ENCODE data around the gene TBC1D16. TPM values are rescaled to one million over a fixed set of nuclear protein-coding genes. Genes with fewer than 3 reads are reported as not detected.

TBC1D16 gene
- total RNA-seq, 1 donor from 2014 or later = 29.1 TPM

DNA sequence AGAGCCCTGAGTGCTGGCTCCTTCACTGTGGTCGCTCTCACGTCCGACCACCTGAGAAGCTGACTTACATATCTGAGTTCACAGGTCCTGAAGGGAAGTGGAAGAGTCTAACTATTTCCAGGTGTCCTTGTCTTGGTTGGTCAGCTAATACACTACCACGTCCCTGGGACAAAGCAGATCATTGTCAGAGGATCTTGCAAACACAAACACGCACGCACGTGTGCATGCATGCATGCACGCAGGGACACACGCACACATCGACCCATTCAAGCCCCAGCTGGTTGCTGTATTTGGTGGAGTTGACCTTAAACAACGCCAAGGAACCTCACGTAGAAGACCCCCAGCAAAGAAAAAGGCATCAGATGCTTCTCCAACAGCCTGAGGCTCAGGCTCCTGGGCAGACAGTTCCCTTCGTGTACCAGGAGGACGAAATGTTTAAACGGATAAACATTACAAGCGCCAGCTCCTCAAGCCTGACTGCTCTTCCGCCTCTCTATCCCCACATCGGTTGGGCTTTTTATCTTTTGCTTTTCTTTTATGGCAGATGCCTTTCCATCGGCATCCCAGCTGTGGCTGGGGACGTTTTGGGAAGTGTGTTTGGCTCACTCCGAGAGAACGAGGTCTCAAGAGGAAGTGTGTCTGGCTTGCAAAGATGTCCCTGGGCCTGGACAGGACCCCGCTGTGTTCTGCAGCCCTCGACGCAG lies 95.8 kb downstream of the TBC1D16 start:
- DNase-seq (ENCODE audit: low read depth in 2 of 2) = no peak

DNA sequence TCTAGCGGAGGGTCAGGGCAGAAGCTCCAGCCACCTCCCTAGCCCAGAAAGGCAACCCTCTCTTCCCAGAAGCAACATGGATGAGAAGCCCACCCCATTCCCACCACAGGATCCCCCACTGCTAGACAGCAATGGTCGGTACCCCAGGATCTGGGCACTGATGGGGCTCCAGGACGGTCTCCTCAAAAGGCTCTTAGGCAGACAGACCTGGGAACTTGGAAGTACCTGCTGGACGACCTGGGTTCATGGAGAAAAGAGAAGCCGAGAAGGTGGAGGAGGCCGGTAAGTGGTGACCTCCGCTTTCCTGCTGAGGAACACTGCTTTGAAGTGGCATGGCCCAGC lies 96.6 kb downstream of the TBC1D16 start:
- no peak for DNase-seq (ENCODE audit: low read depth in 2 of 2)

- DNase-seq (ENCODE audit: low read depth in 2 of 2) = no peak
Observed at GRCh38 chr17:79938336-79939093, 97.2 kb downstream of the TBC1D16 start.

GRCh38 chr17:79937391-79938335 lies 98.0 kb downstream of the TBC1D16 start:
- no peak for DNase-seq (ENCODE audit: low read depth in 2 of 2)

DNA sequence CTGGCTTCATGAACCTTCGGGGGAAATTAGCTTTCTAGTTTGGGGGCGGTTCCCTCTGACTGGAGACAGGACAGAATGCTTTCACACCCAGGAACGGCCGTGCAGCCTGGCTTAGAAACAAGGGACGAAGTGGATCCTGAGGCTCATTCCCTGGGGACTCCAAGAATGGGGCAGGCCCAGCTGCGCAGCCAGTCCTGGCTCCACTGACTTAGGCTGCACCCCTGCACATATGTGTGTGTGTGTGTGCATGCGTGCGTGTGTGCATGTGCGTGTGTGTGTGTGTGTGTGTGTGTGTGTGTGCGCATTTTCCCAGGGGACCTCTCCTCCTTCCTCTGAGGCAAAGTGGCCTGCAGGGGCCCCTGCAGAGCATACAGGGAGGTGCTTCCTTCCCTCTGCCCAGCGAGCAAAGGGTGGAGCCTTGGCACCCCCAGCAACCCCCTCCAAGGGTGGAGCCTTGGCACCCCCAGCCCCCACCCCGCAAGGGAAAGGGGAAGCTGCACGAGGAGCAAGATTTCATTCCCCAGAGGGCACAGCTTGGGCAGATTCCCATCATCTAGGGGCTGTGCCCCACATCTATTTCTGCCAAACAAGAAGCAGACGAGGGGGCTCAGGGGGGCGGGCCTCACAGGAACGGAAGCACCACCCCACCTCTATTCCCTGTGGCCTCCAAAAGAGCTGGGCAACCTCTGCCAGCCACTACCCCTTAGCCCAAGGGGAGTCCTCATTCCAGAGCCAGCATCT lies 98.9 kb downstream of the TBC1D16 start:
- DNase-seq (ENCODE audit: low read depth in 2 of 2) = no peak

DNA sequence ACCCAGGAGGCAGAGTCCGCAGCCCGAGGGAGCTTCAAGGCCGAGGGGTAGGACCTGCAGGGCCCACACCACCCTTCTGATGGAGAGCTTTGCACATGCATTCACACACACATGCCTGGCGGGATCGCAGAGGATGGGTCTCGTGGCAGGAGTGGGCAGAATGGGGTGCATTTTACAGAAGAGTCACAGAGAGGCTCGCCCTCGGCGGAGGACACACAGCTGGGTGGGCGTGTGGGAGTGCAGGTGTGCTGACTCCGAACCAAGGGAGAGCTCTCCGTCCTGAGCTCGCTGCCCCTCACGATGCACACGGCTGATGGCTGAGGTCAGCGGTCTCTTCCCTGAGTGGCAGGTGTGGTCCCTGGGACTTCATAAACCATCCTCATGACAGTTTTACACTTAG lies 99.6 kb downstream of the TBC1D16 start:
- no peak for DNase-seq (ENCODE audit: low read depth in 2 of 2)

DNA sequence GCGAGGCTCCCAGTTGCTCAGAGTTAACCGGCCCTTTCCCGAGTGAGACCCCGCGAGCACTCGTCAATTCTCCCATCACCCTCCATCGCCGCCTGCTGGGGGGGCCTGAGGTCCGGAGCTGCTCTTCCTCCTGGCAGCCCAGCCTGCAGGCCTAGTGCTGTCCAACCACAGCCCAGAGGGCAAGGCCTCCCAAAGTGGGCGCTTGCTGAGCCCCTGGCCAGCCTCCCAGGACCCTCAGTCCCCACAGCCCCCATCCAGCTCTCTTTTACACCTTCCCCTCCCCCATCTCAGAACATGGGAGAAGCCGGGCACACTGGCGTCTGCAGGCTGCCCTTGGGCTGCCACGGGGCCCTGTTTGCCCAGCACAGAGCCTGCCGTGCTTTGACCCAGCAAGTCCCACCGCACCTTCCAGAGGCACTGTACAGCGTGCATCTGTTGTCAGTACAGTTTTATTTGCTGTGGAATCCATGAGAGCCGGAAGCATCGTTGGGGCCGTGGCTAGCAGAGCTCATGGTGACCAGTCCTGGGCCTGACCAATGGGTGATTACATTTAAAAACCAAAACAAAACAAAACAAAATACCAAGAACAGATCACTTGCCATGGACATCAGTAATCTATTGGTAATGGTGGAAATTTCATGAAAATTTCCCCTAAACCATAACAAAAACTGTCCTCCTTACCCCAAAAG lies 100.3 kb downstream of the TBC1D16 start:
- DNase-seq (ENCODE audit: low read depth in 2 of 2) = no peak

DNA sequence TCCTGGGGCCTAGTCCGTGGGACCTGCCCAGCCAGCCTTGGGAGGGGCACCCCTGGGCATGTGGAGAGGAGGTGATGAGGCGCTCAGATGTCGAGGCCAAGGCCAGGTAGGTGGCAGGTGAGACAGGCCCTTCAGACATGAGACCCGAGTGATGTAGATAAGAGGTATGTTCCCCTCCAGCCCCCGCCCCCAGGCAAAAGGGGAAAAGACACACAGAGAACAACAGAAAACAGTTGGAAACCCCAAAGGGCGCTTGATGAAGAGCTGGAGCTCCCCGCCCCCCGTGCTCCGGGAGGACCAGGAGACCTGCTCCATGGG lies 101.1 kb downstream of the TBC1D16 start:
- no peak for DNase-seq (ENCODE audit: low read depth in 2 of 2)

GRCh38 chr17:79933863-79934652 lies 101.6 kb downstream of the TBC1D16 start:
- peak; percentile 22 to 78 for DNase-seq (ENCODE audit: low read depth in 2 of 2)

DNA sequence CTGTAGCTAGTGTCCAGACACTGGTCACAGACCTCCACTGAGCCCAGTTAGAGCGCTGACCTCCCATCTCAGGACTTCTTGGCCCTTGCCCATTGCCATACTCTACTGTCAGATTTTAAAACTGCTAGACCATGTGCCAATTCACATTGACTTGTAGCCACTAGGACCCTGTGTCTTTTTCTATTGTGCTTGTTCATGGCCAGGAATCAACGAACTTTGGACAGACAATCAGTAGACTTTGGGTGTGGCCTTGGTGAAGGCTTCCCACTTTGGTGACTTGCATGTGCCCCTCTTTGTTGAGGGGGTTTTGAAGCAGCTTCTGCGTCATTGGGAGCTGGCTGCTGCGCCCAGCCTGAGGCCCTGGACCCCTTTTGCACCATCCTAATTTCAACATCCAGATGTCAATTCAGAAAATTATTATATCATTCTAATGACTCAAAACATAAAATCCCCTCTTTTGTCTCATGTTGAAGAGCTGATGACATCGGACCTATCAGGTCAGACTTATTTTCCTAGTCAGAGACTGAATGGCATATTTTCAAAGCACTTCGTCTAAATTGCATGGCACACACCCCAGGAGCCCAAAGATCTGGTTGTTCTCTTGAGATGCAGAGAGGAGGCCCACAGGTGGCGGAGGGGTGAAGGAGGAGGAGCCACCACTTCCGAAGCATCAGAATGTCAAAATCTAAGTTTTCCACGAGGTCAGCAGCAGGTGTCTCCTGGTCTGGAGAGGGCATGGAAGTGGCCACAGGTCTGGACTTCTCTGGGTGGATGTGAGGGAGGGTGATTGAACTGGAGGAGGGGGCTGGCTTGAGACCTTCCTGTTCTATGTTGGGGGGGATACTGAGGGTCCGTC lies 103.0 kb downstream of the TBC1D16 start:
- no peak for DNase-seq (ENCODE audit: low read depth in 2 of 2)

GRCh38 chr17:79931817-79932309 lies 103.8 kb downstream of the TBC1D16 start:
- no peak for DNase-seq (ENCODE audit: low read depth in 2 of 2)

DNA sequence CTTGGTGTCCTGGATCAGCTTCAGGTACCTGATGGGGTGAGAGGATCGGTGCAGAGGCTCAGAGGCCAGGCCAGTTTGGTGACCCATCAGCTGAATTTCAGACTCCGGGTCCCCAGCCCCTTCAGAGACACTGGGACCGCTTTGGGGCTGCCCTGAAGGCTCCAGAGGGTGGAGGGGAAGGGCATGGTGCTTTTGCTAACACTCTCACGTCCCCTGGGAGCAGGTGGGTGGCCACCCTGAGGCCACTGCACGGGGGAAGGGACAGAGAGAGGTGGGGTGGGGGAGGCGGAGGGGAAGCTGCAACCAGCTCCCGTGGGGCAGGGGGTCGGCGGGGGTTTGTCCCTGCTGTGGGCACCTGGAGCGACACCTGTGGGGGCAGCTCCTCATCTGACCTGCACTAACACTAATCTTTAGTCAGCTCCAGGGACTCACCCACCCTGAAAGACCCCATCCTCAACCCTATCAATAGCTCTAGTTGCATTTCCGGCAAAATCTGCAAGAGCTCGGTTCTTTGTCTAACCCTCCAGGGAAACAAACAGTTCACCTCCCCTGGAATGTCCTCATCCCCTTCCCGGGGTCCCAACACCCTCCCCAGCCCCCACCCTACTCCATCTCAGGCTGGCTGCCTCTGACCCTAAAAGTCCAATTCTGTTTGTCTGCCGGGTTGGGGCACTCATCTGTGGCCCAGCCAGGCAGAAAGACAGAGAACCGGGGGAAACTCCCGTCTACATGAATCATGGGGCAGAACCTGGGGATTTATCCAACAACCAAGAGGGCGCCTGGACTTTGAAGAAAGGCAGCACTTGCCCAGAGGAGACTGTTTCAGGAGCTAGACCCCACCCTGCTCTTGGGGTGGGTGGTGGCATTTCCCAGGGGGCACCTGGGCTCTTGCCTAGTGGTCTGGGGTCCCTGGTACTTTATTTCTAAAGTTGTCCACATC lies 104.5 kb downstream of the TBC1D16 start:
- DNase-seq (ENCODE audit: low read depth in 2 of 2) = peak in 1 of 2 donors; percentile 33

DNA sequence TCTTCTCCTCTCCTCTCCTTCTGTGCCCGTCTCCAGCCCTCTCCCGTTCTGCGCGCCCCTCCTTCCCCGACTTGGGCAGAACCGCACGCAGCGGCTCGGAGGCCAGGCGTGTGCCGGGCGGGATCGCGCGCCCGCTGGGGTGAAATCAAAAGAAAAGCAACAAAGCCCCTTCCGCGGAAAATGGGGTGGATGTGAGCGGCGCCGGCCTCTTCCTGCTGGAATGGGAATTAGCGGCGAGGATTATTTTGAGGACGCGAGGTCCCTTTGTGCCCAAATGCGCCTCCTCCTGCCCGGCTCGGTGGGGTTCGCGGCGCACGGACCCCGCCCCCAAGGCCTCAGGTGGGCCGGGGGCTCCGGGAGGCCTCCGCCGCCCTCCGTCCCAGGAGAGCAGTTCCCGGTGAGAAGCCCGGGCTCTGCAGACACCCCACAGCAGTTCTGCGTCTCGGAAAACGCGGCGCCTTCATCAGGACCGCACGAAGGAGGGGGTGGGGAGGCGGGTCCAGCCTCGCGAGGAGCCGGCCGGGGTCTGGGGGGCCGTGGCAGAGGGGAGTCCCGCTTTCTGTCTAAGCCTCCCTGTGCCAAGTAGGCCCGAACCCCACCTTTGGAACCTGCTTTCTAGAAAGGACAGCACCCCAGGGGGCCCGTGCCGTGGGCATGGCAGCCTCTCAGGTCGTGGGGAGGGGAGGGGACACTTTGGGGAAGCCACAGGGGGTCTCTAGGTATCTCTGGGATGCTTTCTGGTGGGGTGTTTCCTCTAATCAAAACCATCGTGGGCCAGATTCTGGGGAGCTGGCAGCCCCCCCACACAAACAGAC lies 105.4 kb downstream of the TBC1D16 start:
- no peak for DNase-seq (ENCODE audit: low read depth in 2 of 2)

- DNase-seq (ENCODE audit: low read depth in 2 of 2) = no peak
Observed at GRCh38 chr17:79929257-79930061, 106.2 kb downstream of the TBC1D16 start.

DNA sequence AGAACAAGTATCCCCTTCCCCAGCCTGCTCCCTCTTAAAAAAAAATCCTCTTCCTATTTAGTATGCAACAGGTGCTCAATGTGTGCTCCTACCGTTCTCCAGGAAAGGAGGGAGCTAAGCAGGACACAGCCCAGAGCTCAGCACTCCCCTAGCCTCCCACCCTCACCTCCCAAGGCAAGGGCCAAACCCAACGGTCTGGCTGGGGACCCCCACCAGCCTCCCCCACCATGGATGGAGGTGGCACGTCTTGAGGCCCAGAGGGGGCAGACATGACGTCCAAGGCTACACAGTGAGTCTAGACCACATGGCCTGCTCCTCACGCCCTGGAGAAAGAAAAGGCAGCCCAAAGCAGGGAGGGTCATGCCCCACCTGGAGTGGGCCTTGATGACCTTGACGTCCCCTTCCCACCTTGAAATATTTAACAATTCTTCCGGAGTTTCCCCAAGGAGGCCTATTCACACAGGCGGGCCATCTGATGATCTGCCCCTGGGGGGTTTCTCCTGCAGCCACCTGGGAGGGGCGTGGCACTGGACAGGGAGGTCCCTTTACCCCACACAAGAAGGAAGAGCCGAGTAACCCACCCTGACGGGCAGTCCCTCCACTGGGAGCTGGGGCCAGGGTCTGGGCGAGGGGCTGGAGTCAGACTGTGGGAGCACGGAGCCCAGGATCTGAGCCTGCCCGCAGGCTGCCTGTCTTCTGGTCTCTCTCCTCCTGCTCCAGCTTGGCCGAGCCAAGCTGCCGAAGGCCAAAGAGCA lies 107.0 kb downstream of the TBC1D16 start:
- DNase-seq (ENCODE audit: low read depth in 2 of 2) = no peak

Data from dermis microvascular lymphatic vessel endothelial cell (primary cell).